HG02763 (cell line): ENCODE measurements around the gene OLFM1.
"Not testable (repeated sequence)": the region's sequence is repeated elsewhere in the genome, so short reads cannot be mapped to it uniquely, and the experiment has no call there.

Experiments
- ATAC-seq: cut with Tn5 transposase; IDR thresholded peaks from one replicate; pipeline ENCODE4 v1.9.1; 2021; ENCODE audit warnings: mild to moderate bottlenecking, moderate library complexity; ENCODE audit not compliant: unreplicated experiment

OLFM1 gene

GRCh38 chr9:135056541-135056940, 30.9 kb upstream of the OLFM1 start:
- no peak for ATAC-seq

DNA sequence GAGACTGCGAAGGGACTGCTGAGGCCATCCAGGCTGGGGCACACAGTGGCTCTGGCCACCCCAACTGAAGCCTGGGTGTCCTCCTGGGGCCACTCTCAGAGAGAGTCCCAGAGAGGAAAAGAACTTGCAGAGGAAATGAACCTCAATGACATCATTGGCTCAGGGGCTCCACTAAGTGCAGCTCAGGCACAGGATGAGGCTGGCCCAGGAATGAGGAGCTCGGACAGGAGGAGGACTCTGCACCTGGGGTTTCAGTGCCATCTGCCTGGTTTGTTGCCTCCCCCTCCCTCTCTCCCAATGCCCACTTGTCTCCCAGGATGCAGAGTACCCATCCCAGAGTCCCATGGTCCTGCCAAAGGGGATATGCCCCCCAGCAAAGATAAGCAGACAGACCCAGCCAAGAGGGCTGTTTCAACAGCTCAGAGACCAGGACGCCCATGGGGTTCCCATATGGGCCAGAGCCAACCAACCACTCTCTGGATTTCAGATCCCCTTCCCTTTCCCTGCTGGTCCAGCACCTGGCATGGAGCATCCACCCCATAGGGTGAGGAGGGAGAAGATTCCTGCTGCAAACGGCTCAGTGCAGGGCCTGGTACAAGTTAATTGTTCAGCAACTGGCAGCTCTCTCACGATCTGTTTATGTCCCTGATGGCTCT, 26.9 kb upstream of the OLFM1 start:
- ATAC-seq, result no peak

DNA sequence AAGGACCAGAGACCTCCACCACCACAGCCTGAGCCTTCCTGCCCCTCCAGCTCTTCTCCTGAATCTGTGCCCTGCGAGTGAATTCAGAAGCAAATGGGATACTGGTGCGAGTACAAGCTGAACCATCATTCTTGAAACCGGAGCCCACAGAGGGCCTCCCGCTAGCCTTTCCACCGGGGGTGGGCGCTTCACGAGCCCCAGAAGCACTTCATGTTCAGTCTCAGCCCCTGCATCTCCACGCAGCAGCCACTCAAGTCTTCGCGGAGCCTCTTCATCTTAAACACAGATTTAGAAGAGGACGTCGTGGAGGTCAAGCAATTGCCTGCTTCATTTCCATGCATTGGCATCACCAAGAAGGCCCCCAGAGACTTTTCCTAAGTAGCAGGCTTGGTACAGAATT, 26.0 kb upstream of the OLFM1 start:
- ATAC-seq, result no peak

DNA sequence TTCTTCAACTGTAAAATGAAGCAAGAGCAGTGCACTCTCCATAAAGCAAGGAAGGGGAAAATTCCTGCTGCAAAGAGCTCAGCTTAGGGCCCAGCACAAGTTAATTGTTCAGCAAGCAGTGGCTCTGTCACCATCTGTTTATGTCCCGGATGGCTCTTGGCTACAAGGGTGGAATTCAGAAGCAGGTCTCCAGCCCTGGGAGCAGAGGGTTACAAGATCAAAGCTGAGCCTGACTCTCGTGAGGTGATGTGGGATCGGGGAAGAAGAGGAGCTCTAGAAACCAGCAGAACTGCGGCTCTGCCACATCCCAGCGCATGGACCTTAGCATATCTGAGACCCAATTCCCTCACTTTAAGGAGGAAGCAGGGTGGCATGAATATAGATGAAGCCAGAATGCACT, 25.2 kb upstream of the OLFM1 start:
- ATAC-seq, result no peak

- ATAC-seq, result not testable (repeated sequence)
Observed at GRCh38 chr9:135063466-135063865, 24.0 kb upstream of the OLFM1 start.

DNA sequence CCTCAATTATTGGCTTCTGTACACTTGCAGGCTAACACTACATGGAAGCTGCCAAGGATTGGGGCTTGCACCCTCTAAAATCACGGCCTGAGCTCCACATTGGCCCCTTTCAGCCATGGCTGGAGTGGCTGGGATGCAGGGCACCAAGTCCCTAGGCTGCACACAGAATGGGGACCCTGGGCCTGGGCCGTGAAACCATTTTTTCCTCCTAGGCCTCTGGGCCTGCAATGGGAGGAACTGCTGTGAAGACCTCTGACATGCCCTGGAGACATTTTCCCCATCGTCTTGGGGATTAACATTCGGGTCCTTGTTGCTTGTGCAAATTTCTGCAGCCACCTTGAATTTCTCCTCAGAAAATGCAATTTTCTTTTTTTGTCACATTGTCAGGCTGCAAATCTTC, 23.6 kb upstream of the OLFM1 start:
- ATAC-seq, result not testable (repeated sequence)

GRCh38 chr9:135065151-135065550, 22.3 kb upstream of the OLFM1 start:
- ATAC-seq, result no peak

- no peak for ATAC-seq
Observed at GRCh38 chr9:135065804-135066203, 21.7 kb upstream of the OLFM1 start.

DNA sequence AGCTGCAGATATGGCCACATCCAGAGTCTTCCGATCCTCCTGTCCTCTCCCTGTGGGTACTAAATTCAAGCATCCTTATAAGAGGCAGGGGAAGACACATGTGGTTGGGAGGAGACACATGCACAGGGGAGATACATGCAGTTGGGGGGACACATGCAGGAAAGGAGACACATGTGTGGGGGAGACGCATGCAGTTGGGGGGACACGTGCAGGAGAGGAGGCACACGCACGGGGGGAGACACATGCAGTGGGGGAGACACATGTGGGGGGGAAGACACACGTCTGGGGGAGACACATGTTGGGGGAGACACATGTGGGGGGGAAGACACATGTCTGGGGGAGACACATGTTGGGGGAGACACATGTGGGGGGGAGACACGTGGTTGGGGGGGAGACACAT, 21.2 kb upstream of the OLFM1 start:
- ATAC-seq, result no peak

DNA sequence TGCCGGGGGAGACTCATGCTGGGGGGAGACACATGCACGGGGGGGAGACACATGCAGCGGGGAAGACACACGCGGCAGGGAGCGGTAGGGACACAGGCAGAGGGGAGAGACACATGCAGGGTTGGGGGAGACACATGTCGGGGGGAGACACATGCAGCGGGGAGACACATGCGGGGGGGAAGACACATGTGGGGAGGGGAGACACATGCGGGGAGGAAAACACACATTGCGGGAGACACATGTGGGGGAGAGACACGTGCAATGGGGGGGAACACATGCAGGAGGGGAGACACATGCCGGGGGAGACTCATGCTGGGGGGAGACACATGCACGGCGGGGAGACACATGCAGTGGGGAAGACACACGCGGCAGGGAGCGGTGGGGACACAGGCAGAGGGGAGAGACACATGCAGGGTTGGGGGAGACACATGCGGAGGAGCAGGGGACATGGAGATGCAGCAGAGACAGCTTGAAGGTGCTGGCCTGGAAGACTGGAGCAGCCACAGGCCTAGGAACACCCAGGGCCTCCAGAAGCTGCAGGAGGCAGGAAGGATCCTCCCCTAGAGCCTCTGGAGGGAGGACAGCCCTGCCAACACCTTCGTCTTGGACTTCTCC, 20.3 kb upstream of the OLFM1 start:
- no peak for ATAC-seq

GRCh38 chr9:135068776-135069415, 18.6 kb upstream of the OLFM1 start:
- no peak for ATAC-seq

DNA sequence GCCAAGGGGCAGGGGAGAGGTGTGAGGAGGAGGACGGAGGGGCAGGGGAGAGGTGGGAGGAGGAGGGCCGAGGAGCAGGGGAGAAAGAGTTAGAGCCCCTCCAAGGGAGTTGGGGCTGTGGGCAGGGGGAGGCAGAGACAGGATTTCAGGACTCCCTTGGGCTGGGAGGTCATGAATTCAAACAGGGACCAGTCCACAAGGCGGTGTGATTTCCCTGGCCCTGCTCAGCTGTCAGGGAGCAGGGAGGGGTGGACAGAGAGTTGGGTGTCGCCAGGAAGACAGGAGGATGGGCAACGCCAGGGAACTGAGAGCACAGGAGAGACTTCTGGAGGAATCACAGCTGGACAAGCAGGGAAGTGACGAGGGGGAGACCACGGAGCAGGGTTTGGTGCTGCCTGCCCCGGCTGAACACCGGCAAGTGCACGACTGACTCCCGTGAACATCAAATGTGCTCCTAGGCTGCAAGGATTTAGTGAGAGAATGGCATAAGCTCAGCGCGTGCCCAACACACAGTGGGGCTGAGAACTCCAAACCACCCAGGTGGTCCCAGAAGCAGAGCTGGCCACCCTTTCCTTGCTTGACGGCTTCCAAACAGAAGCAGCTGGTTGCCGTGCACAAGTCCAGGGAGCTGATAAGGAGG, 17.8 kb upstream of the OLFM1 start:
- ATAC-seq, result no peak

- ATAC-seq, result no peak
Observed at GRCh38 chr9:135070198-135070951, 17.1 kb upstream of the OLFM1 start.

- no peak for ATAC-seq
Observed at GRCh38 chr9:135070964-135071735, 16.3 kb upstream of the OLFM1 start.

- ATAC-seq, result no peak
Observed at GRCh38 chr9:135073081-135073740, 14.3 kb upstream of the OLFM1 start.

GRCh38 chr9:135073741-135074305, 13.6 kb upstream of the OLFM1 start:
- ATAC-seq, result no peak

DNA sequence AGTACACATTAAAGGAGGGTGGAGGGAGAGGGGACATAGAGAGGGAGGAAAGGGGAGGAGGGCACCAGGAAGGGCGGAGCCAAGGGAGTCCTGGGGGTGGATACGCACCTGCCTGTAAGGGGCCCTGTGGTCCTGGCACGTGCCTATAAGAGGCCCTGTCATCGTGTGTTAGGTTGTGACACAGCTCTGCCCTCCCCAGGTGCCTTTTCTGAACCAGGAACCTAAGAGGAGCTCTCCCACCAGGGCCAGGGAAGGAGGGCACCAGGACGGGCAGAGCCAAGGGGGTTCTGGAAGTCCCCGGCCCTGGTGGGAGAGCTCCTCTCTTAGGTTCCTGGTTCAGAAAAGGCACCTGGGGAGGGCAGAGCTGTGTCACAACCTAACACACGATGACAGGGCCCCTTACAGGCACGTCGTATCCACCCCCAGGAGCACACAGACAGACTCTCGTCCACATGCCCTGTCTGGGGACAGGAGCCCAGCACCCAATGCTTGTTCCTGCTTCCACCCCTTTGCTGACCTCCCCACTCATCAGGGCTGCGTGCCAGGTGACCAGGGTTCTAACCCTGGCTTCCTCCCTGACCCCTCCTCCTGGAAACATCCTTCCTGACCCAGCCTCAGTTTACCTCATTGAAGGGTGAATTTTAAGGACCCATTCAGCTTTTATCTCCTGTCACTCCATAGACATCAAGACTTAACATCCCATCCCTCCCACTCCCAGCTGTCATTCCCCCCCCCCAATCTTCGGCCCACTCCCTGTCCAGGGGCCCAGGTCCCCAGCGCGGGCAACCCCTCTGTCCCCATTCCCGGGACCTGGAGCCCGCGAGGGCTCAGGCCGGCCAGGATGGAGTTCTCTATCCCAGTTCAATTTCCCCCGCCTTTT, 12.9 kb upstream of the OLFM1 start:
- ATAC-seq, result no peak

GRCh38 chr9:135075234-135076142, 12.0 kb upstream of the OLFM1 start:
- no peak for ATAC-seq
